Fibroblast of mammary gland (primary cell): Measurements from ENCODE around the gene ENTPD6.
A peak's percentile ranks its signal among the peaks of the same experiment; 100 is the strongest.

Experiments used
- DNase-seq: peaks from one replicate; pipeline ENCODE4 v3.0.0-alpha.2; 2010; ENCODE audit warnings: low read depth
- H3K4me3 ChIP-seq: 2 replicates; pipeline ENCODE4 v1.5.1; 2011; ENCODE audit warnings: low read depth, mild to moderate bottlenecking, low read length, moderate library complexity; ENCODE audit not compliant: control insufficient read depth
- TF ChIP-seq, protein P1 (sequence below): conservative IDR thresholded peaks from 2 replicates; pipeline ENCODE4 v1.5.1; 2011; ENCODE audit warnings: low read depth, low read length, inconsistent platforms; ENCODE audit not compliant: control insufficient read depth, insufficient read depth

Gene ENTPD6

DNA sequence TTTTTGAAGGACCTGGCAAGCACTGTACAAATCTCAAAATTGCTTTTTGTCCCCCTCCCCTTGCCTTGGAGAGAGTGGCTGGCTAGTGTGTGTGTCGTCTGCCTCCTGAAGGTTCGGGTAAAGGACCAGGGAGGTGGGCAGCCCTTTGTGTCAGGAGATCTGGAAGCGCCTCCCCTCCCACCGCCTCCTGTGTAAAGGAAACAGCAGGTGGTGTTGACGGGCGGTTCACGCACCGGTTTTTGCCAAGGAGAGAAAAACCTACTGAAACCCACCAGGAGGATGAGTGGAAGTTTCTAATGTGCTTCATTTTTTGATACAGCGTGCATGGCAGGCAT, 1.2 kb downstream of the ENTPD6 start:
- peak overlapping the region; percentile 86 for H3K4me3 ChIP-seq
- TF ChIP-seq, protein P1, sequence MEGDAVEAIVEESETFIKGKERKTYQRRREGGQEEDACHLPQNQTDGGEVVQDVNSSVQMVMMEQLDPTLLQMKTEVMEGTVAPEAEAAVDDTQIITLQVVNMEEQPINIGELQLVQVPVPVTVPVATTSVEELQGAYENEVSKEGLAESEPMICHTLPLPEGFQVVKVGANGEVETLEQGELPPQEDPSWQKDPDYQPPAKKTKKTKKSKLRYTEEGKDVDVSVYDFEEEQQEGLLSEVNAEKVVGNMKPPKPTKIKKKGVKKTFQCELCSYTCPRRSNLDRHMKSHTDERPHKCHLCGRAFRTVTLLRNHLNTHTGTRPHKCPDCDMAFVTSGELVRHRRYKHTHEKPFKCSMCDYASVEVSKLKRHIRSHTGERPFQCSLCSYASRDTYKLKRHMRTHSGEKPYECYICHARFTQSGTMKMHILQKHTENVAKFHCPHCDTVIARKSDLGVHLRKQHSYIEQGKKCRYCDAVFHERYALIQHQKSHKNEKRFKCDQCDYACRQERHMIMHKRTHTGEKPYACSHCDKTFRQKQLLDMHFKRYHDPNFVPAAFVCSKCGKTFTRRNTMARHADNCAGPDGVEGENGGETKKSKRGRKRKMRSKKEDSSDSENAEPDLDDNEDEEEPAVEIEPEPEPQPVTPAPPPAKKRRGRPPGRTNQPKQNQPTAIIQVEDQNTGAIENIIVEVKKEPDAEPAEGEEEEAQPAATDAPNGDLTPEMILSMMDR = no peak
- DNase-seq = no peak

DNA sequence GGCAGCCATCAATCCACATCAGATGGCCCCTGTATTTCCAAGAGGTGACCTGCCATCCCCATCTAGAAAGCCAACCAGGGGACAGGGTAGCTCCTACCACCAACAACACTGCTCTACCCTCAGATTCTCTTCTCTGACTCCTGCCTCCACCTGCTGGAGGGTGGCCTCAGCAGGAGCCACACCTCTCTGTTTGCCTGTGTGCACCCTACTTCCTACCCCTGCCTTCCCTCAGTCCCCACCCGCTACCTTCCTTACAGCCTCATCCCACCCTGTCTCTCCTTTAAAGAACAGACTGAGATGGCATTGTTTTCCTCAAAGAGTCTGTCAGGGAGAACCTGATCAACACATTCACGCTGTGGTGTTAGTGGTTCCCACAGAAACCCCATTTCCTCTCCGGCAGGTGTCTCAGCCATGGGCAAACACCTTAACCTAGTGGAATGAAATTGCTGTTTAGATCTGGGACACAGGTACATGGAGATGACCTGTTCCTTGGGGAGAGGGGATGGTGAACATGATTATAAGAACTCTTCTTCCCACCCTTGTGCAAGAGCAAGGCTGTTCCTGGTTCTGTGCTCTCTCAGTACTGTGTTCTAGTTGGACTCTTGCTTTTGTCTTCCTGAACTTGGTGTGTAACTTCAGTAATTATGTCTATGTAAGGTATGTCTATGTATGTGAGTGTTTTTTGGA, 1.8 kb downstream of the ENTPD6 start:
- TF ChIP-seq, protein P1 = no peak
- no peak for DNase-seq
- H3K4me3 ChIP-seq = no peak overlapping the region

DNA sequence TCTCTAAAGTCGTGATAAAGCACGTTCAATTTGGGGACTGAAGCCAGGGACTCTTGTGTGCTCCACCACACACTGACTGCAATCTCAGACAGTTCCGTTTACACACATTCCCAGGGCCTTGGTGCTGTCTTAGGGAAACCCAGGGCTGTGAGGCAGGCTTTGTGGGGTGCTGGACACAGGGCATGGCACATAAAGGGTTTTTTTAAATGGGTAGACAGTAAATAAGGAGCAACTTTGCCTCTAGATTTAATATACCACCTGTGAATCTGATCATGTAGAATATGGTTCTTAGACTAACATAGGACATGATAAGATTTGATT, 2.3 kb downstream of the ENTPD6 start:
- no peak overlapping the region for H3K4me3 ChIP-seq
- DNase-seq = no peak
- TF ChIP-seq, protein P1 = no peak

DNA sequence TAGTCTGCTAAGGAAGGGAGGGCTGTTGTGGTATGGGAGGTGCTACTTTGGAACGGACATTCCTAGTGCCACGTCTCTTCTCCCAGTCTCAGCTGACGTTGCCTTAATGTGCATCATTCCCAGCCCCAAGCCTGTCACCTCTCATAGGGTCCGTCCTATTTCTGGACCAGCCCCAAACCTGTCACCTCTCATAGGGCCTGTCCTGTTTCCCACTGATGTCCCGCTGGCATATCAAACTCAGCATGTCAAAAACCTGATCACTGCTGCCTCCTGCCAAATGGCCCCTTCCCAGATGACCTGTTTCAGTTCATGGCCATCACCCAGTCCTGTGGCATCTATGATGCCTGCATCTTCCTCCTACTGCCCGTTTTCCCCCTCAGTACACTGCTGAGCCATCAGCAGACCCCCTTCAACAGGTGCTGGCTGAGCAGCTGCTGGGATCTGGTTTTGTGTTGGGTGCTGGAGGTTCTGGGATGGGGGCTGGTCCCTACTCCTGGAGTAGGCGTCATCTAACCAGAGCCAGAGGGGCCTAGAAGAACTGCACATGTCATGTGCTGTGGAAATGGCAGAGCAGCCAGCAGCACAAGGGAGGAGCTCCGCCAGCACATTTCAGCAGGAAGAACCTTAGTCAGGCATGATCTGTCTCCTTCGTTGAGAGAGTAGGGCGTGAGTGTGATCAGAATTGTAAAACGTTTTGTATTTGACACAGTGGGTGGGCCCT, 3.3 kb downstream of the ENTPD6 start:
- H3K4me3 ChIP-seq = no peak overlapping the region
- DNase-seq = peak; percentile 53
- TF ChIP-seq, protein P1 = no peak

DNA sequence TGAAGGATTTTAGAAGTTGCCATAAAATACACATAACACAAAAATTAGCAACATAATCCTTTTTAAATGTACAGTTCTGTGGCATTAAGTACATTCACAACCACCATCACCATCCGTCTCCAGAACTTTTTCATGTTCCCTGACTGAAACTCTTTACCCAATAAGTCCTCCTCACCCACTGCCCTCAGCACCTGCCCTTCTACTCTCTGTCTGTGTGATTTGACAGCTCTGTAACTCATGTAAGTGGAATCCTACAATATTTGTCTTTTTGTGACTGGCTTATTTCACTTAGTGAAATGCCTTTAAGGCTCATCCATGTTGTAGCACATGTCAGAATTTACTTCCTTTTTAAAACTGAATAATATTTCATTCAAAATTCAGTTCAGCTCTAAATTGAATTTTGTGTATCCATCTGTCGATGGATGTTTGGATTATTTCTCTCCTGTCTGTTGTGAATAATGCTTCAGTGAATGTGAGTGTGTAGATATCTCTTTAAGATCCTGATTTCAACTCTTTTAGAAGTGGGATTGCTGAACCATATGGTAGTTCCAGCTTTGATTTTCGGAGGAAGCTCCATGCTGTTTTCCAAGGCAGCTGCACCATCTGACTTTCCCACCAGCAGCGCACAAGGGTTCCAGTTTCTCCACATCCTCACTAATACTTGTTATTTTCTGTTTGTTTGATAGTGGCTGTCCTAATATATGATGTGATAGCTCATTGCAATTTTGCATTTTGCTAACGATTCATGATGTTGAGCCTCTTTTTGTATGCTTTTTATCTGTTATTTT, 4.2 kb downstream of the ENTPD6 start:
- TF ChIP-seq, protein P1 = no peak
- no peak for DNase-seq
- no peak overlapping the region for H3K4me3 ChIP-seq

DNA sequence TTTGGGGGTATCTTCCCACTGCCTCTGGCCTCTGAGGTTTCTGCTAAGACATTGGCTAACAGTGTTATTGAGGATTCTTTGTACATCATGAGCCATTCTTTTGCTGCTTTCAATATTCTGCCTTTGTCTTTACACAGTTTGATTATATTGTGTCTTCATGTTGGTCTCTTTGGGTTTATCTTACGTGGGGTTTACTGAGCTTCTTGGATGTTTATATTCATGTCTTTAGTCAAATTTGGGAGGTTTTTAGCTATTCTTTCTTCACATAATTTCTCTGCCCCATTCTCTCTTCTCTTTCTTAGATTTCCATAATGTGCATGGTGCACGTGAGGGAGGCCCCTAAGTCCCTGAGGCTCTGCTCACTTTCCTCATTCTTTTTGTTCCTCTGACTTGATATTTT, 7.6 kb downstream of the ENTPD6 start:
- no peak for DNase-seq
- TF ChIP-seq, protein P1 = no peak
- H3K4me3 ChIP-seq = no peak overlapping the region
